Right ventricle myocardium inferior (tissue), 1 donor: Measurements from ENCODE around the gene FFAR4. TPM values are rescaled to one million over a fixed set of nuclear protein-coding genes. Genes with fewer than 3 reads are reported as not detected.
A peak's percentile ranks its signal among the peaks of the same experiment; 100 is the strongest.

ENCODE experiments used
- ATAC-seq: fragments of 200-7000 bp; cut with Tn5 transposase; one replicate; pipeline ENCODE4 v1.9.1; 2020; ENCODE audit warnings: mild to moderate bottlenecking, moderate library complexity
- DNase-seq: peaks from one replicate; pipeline ENCODE4 v3.0.0; 2021; ENCODE audit errors: missing footprints
- intact Hi-C: fragments of 100-400 bp; cut with DNase I; formaldehyde crosslinking; loops from one replicate; pipeline ENCODE4 v1.11.0; 2022
- total RNA-seq: library from RNA; stranded (reverse); fragmentation: NEBNext Ultra II Directional; extraction: Animal tissue kit (Norgen Biotek cat#: 25700); gene quantifications from one replicate; pipeline ENCODE4 v1.2.1, GENCODE V29; 2021
- donor health status: DM: no; HTN: yes; CAD: no; lungs with severe emphysema.

The FFAR4 gene
- total RNA-seq, 1 donor from 2014 or later = 0.24 TPM

DNA sequence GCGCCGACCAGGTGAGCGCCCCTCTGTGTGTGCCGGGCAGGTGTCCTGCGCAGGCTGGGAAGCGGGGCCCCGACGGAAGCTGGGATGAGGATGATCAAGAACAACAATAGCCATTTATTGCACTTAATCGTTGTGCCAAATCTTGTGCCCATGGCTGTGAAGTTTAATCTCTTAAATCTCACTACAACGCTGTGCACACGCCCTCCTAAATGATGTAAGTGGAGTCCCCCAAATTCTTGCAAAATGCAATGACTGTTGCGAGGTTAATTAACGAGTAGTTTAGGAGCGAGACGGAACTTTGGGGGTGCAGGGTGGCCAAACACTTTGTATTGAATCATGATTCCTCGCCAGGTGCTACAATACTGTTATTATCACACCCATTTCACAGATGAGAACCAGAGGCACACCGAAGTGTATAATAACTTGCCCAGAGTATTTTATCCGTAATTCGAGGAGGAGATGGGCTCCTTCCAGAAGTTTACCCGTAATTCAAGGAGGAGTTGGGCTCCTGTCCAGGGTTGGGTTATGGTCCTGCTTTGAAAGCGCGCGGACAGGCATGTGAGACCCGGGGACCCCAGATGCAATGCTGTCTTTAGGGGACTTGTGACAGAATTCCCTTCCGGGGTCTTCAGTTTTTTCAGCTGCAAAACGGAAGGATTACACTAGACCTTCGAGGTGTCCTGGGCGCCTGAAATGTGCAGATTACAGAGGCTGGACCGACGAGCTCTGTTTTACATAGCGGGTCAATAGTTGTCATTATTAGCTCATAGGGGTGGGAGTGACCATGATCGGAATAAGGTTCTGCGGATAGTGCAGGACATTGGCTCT lies 1.0 kb downstream of the FFAR4 start:
- no peak for DNase-seq
- intact Hi-C loops = no loop called here
- ATAC-seq = no peak

DNA sequence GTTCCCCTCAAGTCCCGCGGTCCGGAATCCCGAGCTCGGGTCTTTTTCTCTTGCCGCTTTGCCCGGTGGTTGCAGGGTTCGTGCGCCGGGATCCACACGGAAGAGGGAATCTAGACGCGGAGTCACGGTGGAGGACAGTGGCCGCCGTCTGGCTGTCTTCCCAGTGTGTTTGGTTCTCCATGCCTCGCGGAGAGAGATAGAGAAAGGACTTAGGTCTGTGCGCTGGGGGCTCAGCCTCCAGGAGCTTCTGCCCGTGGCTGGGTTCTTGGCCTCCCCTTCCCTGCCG lies 1.6 kb downstream of the FFAR4 start:
- intact Hi-C loops = no loop called here
- DNase-seq (no peak), ATAC-seq (no peak)

DNA sequence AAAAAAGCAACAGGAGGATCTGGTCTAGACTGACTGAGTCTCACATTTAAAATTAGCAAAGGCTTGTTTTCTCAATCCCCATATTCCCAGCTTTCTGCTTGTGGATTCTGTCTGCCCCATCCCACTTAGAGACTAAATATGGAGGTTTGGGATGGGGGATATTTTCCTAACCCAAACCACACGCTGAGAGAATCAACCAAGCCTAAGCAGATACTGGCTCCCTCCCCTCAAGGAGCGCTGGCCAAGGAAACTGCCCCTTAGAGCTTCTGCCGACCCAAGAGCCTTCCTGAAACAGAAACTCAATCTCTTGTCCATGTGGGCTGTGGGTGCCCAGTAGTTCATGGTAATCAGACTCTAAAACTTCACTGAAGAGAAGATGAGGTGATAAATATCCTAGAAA lies 3.9 kb downstream of the FFAR4 start:
- DNase-seq (no peak), ATAC-seq (no peak)
- intact Hi-C loops = no loop called here

DNA sequence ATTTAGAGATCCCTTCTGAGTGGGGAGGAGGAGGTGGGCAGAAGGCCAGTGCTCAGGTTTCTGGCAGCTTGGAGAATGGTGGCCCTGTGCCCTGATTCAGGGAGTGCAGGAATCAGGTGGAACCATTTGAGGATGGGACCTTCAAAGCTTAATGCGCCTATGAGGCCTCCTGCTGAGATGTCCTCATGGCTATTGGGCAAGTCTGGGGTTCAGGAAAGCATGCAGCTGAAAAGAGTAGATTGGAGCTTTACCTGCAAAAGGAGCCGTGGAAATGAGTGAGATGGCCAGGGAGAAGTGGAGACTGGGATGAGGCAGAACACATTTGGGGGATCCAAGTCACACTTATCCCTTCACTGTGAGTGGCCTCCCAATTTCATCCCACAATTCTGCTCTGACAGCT lies 6.1 kb downstream of the FFAR4 start:
- DNase-seq (no peak), ATAC-seq (no peak)
- intact Hi-C loops = no loop called here

DNA sequence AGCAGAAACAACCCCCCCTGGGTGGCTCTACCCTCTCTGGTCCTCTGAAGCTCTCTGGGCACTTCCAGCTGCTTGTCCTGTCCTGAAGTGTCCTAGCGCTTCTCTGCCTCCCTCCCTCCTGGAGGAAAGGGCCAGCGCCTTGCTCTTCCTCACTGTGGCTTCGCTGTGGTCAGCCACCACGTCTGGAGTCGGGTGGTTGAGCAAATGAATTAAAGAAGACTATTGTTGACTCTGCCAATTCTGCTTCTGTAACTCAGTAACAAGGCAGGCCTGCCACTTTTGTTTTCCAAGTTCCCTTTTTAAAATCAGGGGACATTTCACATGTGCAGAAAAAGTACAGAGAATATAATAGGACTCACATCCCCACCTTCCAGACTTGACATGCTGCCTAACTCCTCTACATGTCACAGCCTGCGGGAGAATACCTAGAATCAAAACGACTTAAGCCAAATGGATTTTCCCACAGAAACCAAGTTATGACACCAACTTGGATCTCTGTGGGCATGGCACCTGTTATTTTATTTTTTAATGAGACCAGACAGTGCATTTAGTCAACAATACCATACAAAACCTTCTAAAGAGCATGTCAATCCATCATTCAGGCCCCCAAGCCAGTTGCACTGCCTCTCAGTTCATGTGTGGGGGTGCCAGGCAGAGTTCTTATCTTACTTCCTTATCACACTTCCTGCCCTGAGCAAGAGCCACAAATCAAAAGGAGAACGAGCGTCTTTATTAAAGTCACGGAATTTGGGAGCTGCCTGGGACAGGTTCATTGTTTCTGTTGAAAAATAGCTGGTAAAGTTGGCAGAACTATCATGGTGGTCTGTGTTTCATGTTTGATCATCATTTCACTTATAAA lies 6.8 kb downstream of the FFAR4 start:
- intact Hi-C loops = no loop called here
- DNase-seq = peak; percentile 78
- ATAC-seq = peak; percentile 75

DNA sequence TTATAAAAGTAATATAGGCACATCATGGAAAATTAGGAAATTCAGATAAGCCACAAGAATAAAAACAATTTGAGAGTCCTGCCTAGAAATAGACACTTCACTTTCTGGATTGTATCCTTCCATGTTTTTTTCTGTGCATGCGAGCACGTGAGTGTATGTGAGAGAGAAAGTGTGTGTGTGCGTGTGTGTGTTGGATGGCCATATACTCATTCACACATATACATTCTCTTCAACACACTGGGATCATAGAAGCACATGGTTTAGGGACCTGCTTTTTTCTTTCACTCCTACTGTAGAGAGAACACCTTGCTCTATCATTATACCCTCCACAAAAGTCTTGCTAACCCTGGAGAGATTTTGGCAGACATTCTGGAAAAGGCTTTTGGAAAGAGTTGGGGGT lies 7.5 kb downstream of the FFAR4 start:
- ATAC-seq = no peak
- intact Hi-C loops = no loop called here

DNA sequence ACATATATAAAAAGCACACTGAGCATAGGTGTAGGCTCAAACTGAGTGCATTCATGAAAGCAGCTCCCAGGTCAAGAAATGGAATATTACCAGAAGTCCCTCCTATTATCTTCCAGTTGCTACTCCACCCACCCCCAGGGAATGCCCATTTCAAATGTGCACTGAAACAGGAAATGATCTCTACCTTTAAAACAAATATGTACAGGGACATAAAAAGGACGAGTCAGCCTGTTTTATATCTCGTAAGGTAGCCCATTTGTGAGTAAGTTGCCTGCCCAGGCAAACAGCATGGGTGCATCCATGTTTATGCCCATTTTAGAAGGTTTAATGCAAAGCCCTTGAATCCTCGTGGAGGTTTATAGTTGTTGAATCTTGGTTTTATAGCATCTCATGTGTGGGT lies 10.4 kb downstream of the FFAR4 start:
- intact Hi-C loops = no loop called here

More for the DNA sequence above, 7.5 kb downstream of the FFAR4 start:
- DNase-seq = no peak

DNA sequence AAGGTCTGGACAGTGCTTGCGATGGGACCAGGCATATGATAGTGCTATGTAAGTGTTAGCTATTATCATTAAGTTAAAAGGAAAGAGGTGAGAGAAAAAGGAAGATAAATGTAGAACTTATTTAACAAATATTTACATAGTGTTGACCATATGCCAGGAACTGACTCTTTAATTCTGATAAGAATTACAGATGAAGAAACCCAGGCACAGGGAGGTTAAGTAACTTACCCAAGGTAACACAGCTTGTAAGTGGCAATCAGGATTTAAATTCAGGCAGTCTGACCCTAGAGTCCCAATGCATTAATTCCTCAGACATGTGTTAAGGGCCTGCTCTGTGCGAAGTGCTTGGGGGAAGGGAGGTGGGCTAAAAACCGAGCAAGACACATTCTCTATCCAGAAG lies 11.1 kb downstream of the FFAR4 start:
- no peak for ATAC-seq
- intact Hi-C loops = no loop called here
- no peak for DNase-seq

More for the DNA sequence above, 10.4 kb downstream of the FFAR4 start:
- ATAC-seq (no peak), DNase-seq (no peak)

DNA sequence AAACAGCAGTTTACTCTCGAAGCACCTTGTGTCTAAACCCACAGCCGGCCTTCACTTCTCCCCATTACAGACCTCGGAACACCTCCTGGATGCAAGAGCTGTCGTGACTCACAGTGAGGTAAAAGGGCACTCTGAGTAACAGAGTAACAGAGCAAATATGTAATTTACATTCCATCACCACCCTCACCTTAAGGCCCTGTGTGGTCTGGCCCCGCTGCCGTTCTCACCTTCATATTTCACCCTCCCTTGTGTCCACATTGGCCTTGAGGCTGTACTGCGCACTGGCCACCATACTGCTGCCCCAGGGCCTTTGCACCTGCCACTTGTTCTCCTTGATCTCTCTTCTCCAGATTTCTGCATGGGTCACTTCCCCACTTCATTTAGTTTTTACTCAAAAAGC lies 12.6 kb downstream of the FFAR4 start:
- ATAC-seq = no peak
- intact Hi-C loops = no loop called here
- DNase-seq = no peak

DNA sequence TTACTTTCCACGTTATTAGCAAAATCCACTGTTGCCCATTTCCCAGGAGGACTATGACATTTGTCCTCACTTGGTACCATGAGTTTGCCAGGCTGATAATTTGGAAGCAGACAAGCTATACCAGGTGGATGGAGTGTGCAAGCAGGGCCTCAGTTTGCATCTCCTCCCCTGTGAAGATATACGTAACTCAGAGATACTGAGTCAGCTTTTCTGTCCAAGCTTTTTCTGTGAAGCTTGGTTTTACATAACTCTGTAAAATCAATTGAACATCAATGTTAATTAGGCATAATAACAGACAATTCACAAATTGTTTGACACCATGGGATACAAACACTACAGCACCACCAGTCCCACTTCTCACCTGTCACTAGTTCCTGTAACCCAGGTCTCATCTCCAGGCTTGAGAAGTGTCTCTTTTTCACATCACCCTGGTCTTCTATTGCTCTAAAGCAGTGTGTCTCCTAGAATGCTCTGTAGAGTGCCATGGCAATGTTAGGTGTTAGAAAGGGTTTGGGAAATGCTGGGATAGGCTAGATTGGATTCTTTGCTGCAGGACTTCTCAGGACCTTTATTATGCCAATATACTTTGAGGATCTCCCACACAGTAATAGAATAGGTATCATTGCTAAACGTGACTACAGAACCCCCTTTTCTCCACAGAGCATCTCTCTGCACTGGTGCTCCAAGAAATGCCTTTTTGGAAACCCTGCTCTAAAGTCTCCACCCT lies 13.7 kb downstream of the FFAR4 start:
- ATAC-seq (no peak), DNase-seq (no peak)
- intact Hi-C loops = no loop called here

DNA sequence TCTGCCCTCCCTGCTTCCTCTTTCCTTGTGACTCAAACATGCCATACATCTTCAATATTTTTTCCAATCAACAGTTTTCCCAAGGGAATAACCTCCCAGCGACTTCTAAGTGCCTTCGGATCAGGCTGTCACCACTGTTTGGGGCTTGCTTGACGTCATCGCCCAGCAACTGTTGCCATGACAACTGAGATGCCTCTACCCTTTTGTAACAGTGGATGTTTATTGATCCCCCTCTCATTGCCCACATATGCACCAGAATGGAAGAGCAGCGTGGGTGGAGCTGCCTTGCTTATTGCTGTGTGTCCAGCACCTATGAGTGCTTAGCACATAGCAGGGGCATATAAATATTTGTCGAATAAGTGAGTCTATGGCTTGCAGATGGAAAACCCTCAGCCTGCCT lies 14.4 kb downstream of the FFAR4 start:
- DNase-seq (no peak), ATAC-seq (no peak)
- intact Hi-C loops = no loop called here

DNA sequence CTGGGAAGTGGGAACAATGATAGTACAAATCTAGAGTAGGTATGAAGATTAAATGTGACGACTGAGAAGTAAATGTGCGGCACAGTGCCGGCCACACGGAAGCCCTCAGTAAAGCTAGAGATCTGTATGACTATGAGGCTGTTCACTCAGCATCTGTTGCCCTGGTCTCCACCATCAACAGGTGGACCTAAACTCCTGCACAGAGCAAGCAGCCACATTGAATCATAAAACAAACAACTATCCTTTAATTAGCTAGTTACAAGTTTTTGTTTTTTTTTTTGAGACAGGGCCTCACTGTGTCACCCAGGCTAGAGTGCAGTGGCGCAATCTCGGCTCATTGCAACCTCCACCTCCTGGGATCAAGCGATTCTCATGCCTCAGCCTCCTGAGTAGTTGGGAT lies 18.0 kb downstream of the FFAR4 start:
- no peak for DNase-seq
- ATAC-seq = no peak
- intact Hi-C loops = no loop called here

DNA sequence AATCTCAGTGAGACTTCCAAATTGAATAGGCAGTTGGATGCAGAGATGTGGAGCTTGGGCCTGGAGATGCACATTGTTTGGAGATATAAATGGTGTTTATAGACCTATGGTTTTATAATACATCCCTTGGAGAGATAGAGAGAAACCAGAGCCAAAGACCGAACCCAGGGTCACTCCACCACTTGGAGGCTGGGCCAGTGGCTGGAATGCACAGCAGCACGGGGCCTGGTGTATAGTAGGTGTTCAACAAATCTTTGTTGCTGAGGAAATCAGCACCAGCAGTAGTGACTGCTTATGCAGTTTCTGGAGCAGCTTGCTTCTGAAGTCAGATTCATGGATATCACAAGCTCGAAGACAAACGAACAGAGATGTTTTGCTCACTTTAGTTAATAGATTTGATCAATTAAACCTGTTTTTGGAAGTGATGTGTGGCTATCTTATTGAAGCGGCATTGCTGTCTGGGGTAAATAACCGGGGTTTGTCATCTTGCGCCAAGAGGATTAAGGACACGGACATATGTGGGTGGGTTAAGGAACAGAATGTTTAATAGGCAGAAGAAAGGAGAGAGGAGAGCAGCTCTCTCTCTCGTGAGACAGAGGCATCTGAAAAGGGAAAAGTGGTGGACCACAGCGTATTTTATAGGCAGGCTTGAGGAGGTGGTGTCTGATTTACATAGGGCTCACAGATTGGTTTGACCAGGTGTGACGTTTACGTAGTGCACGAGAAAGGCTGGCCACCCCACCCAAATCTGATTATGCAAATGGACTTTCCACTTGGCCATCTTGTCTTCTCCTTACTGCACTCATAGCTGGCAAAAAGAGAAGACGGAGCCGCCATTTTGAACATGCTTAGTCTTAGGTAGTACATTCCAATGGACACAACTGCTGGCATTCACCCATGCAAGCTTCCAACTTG lies 23.4 kb downstream of the FFAR4 start:
- ATAC-seq (no peak), DNase-seq (no peak)
- intact Hi-C loops = no loop called here

DNA sequence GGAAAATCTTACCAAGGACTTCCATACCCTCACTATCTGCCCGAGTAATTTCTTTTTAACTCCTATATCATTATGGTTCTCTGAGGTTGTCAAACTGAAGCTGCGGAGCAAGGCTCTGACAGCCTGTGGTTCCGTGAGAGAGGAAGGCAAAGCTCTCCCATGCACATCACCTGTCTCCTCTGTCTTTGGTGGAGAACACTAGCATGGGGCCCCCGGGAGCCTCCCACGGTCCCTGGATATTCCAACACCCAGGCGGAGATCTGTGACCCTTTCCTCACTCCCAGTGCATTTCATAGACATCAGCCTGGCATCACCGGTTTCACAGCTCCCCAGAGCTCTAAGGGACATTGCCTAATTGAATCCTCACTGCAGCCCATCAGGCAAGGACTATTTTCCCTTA lies 24.2 kb downstream of the FFAR4 start:
- intact Hi-C loops = loop anchor here (1.0 kb wide), 1 partner anchor 36 kb away; no protein-coding TSS in a partner anchor
- ATAC-seq = no peak
- no peak for DNase-seq

DNA sequence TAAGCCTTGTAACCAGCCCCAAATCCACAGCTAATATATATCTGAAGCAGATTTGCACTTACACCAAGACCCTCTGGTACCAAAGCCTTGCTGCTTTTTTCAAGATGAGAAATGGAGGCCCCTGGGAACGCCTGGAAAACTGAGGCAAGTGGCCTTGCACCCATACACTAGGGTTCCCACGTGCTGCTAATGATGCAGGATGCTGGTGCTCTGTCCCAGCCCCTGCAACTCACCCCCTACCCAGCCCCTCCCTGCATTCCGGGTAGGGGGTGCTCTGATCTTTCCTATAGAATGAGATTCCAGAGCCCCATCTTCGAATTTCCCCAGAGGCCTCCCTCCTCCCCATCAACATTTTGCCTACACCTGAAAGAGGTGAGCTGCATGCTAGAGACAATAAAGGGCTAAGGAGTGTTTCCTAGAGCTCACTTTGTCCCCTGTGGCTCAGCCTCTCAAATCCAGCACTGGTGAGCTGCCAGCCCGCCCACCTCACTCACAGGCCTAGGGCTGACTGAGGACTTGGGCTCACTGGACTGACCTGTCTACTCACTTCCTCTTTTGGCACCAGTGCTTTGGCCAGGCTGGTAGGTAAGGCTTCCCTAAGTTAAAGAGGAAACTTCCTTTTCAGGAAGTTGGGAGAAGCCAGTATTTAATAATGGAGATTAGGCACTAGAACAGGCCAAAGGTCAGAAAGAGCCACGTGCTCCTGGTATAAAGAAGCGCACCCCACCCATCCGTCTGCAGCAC lies 24.8 kb downstream of the FFAR4 start:
- peak; percentile 39 for ATAC-seq
- no peak for DNase-seq
- intact Hi-C loops = loop anchor here (1.0 kb wide), 1 partner anchor 37 kb away; no protein-coding TSS in a partner anchor

DNA sequence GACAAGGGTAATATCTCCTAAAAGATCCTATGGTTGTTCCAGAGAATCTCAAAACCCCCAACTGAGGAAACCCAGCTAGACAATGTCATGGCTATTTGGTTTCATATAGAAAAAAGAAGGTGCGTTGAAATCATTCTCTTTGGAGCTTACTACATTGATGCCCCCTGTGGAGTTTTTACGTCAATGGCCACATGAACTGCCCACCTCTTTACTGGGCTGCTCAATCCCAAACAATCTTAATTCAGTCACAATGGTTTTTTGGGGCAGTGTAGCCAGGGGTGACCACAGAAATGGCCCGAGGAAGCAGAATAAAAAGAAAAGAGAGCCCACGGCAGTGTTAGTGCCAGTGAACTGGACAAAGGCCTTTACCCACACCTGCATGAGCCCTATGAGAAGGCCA lies 26.8 kb downstream of the FFAR4 start:
- ATAC-seq (no peak), DNase-seq (no peak)
- intact Hi-C loops = no loop called here

DNA sequence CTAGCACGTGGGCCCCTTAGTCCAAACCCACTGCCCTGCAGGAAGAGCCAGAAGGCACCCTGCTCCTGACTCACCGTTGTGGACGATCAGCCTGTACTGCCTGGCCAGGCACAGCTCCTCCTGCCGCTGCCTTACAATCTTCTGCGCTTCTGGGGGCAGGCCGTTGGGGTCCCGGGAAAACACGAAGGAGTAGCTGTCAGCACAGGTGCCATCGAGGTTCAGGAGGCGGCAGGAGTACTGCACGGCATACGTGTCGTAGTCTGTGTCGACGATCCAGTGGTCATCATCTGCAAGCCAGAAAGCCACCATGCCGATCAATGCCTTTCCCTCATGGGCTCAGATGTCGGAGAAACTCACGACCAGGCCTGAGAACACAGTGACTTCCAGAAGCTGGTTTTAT lies 27.3 kb downstream of the FFAR4 start:
- no peak for DNase-seq
- ATAC-seq = no peak
- intact Hi-C loops = no loop called here

DNA sequence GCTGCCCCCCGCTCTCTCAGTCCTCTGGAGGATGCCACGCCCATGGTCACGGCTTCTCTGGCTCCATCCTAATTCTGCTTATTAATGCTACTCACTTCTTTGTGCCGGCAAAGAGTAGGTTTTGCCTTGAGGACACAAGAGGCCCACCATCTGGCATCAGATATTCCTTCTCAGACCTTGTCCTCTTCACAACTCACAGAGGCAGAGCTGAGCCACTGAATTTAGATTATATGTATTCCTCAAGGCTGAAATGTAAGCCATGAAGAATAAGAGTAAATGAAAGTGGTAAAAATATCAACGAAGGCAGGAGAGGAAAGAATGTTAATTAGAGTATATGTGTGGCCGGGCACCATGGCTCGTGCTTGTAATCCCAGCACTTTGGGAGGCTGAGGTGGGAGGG lies 28.1 kb downstream of the FFAR4 start:
- ATAC-seq = no peak
- intact Hi-C loops = no loop called here
- no peak for DNase-seq
